T47D (cell line): ENCODE results near the gene NOC2L.

Experiments used
- DNase-seq, 2 experiments: peaks; one replicate each; pipeline versions ENCODE4 v3.0.0 to v3.0.0-alpha.2; 2011 to 2012; ENCODE audit warnings: low read depth in 1 of 2, low spot score in 1 of 2
- JUND ChIP-seq: IDR thresholded peaks from 2 replicates; pipeline ENCODE4 v1.6.1; 2012; ENCODE audit warnings: low read depth
- in situ Hi-C: cut with HindIII; loops from 2 replicates; pipeline ENCODE4 v1.10.0; 2016; ENCODE audit warnings: low sequenced_read_pairs, low pct_unique_long_range_greater_than_20kb

Gene NOC2L

GRCh38 chr1:958823-959730 lies at the start of gene NOC2L:
TSS of gene NOC2L (minus strand) at chr1:959256. CDS start at chr1:959240, 16 bp downstream.
- peak; percentile 66 to 89 for DNase-seq
- in situ Hi-C loops, result no loop called here

DNA sequence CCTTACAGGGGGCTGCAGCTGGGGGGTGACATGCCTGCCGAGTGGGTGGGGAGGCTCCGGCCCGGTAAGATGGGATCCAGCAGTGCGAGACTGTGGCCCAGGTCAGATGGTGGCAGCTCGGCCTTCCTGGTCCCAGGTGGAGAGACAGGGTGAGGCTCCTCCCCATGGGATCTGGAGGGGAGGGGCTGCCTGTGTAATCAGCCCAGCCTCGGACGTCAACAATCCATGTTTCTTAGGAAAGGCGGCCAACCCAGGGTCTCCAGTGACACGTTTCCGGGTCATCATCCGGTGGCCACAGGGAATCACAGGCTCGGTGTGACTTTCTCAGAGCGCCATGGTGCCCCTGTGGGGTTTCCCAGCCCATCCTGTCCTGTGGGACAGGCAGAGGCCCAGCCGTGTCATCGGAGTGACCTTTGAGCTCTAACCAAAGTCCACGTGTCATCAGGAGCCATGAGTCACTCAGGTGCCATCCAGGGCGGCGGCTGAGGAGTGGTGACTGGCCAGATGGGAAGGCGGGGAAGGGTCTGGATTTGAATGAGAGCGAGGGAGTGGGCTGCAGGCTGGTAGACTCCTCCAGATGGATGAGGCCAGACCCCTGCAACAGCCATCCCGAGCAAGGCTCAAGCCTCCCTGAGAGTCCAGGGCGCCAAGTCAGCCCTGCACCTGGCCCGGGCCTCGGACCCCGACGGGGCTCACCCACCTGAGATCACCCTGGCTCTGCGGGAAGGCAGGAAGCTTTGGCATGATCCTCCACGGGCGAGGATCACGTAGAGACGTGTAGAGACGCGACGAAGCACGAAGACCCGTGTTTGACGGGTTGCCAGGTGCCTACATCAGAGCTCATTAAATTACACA lies 47.5 kb upstream of the NOC2L start:
- in situ Hi-C loops, result no loop called here
- DNase-seq, result no peak
- TF ChIP-seq JUND, result no peak

More at GRCh38 chr1:958823-959730, at the start of gene NOC2L:
- TF ChIP-seq JUND, result no peak

GRCh38 chr1:1005774-1006304 lies 46.8 kb upstream of the NOC2L start:
- no peak for DNase-seq
- in situ Hi-C loops, result no loop called here
- TF ChIP-seq JUND, result no peak

GRCh38 chr1:1004780-1005697 lies 46.0 kb upstream of the NOC2L start:
- no peak for TF ChIP-seq JUND
- no peak for DNase-seq
- in situ Hi-C loops, result no loop called here

DNA sequence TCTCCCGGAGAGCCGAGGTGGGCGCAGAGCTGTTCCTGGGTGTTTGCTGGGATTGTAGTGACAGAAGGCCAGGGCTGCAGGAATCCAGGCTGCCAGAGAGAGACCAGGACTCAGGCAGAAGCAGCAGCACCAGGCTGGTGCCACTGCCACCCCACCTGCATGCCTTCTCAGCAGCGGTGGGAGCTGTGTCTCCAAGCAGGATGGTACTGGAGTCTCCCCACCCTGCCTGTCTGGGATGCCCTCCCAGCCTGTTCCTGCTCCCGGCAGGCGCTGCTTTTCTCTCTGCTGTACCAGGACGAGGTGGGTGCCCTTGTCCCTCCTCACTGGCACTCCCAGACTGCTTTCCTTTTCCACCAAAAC lies 45.3 kb upstream of the NOC2L start:
- no peak for TF ChIP-seq JUND
- DNase-seq, result no peak
- in situ Hi-C loops, result no loop called here

DNA sequence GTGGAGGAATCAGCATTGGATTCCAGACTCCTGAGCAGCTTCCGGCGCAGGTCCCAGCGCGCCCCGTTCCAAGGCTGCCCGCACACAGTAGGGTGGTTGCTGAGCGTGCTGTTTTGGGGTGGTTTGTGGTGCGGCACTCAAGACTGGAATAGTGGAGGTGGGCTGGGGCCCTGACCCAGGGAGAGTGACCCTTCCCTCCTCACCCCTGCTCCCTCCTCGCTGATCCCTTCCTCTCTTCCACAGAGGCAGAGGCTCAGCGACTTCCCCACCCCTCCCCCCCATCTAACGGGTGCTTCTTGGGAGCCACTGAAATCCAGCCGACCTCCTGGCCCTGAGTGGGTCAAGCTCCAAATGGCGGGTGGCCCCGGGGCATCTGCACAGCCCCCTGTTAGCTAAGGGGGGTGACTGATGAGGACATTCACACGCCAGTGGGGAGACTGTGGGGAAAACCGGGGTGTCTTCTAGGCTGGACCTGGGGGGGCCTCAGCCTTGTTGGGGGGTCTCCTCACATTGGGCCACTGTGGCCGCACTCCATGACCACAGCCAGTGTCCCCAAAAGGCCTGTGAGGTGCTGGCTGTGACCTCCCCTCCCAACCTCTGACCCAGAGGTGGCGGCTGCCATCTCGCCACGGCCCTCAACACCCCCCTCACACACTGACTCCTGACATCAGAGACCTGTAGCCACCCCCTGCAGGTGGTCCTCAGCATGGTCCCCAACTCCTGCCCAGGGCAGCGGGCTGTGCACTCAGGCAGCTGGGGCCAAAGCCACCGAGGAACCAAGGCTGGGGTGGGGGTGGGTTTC lies 44.8 kb upstream of the NOC2L start:
- in situ Hi-C loops, result no loop called here
- DNase-seq, result no peak
- no peak for TF ChIP-seq JUND

GRCh38 chr1:1001057-1001783 lies 42.2 kb upstream of the NOC2L start:
- in situ Hi-C loops, result no loop called here
- no peak for TF ChIP-seq JUND
- DNase-seq, result no peak

GRCh38 chr1:1000357-1001056 lies 41.5 kb upstream of the NOC2L start:
- 0 out of 2 replicates have a peak, but pooled peaks have one; percentile 18 for TF ChIP-seq JUND

GRCh38 chr1:999725-1000356 lies 40.8 kb upstream of the NOC2L start, which contains the start of gene HES4:
TSS of gene HES4 (minus strand) at chr1:1000097. CDS start at chr1:999973, 124 bp downstream.
- in situ Hi-C loops, result no loop called here
- DNase-seq, result peak; percentile 80 to 95
- no peak for TF ChIP-seq JUND

More at GRCh38 chr1:1000357-1001056, 41.5 kb upstream of the NOC2L start:
- in situ Hi-C loops, result no loop called here
- peak; percentile 81 to 88 for DNase-seq
